Inflammatory macrophage treated with lipopolysaccharide for 1 hour (primary cell): ENCODE results near the gene SP6.

ENCODE experiments used
- DNase-seq, 2 donors: peaks; one replicate each; pipeline ENCODE4 v3.0.0-alpha.2; 2020 to 2022

Gene SP6

GRCh38 chr17:47810200-47810821 lies 40.7 kb downstream of the SP6 start:
- DNase-seq = no peak

- DNase-seq = no peak
Observed at GRCh38 chr17:47808830-47809480, 42.0 kb downstream of the SP6 start.

- no peak for DNase-seq
Observed at GRCh38 chr17:47808036-47808829, 42.7 kb downstream of the SP6 start.

GRCh38 chr17:47807421-47807820 lies 43.5 kb downstream of the SP6 start:
- DNase-seq = no peak

- no peak for DNase-seq
Observed at GRCh38 chr17:47806913-47807255, 44.1 kb downstream of the SP6 start.

- DNase-seq = no peak
Observed at GRCh38 chr17:47806026-47806912, 44.7 kb downstream of the SP6 start.

- DNase-seq = no peak
Observed at GRCh38 chr17:47804461-47804860, 46.5 kb downstream of the SP6 start.

GRCh38 chr17:47803751-47804150 lies 47.2 kb downstream of the SP6 start:
- no peak for DNase-seq

GRCh38 chr17:47803201-47803600 lies 47.8 kb downstream of the SP6 start:
- DNase-seq = no peak

GRCh38 chr17:47802341-47803022 lies 48.5 kb downstream of the SP6 start:
- DNase-seq = peak; percentile 13 to 38

GRCh38 chr17:47801906-47802305 lies 49.1 kb downstream of the SP6 start:
- no peak for DNase-seq

GRCh38 chr17:47801176-47801765 lies 49.7 kb downstream of the SP6 start:
- no peak for DNase-seq

GRCh38 chr17:47800686-47801085 lies 50.3 kb downstream of the SP6 start:
- DNase-seq = no peak

GRCh38 chr17:47797797-47798196 lies 53.2 kb downstream of the SP6 start:
- no peak for DNase-seq
